Gastrocnemius medialis (tissue), 4 donors: ENCODE results near the gene SLC16A3.

Source experiments
- CTCF ChIP-seq, 5 experiments: fragments of 450-650 bp in 3 of 5; fragments of 200-600 bp in 2 of 5; sonication (generic) in 2 of 5; IDR thresholded peaks in 4 of 5; conservative IDR thresholded peaks in 1 of 5; 1 replicate in 4 of 5; 2 replicates in 1 of 5; pipeline ENCODE4 v1.5.1; 2016 to 2019; ENCODE audit warnings: antibody characterized with exemption in 5 of 5, mild to moderate bottlenecking in 3 of 5, moderate library complexity in 3 of 5
- POLR2A ChIP-seq, 2 donors: fragments of 450-650 bp; IDR thresholded peaks; one replicate each; pipeline ENCODE4 v1.6.1; 2017; ENCODE audit warnings: antibody characterized with exemption in 2 of 2, mild to moderate bottlenecking in 2 of 2, moderate library complexity in 2 of 2

- no peak for TF ChIP-seq CTCF (IDR thresholded peaks at IDR 0.05 in 4 of 5, conservative IDR thresholded peaks at IDR 0.05 in 1 of 5)
- TF ChIP-seq POLR2A (IDR thresholded peaks at IDR 0.05): no peak
Observed at GRCh38 chr17:82199496-82199895, 29.3 kb upstream of the SLC16A3 start.
